ENCODE data around the gene TM4SF5.

- TF ChIP-seq CTCF (IDR thresholded peaks at IDR 0.05) (no peak), POLR2AphosphoS5 (IDR thresholded peaks at IDR 0.05) (no peak), POLR2A (IDR thresholded peaks at IDR 0.05) (no peak)
Observed at GRCh38 chr17:4807605-4808377, 36.1 kb downstream of the TM4SF5 start.

Data from suprapubic skin (tissue), 4 donors.